GM23248 (cell line): Measurements from ENCODE around the gene ADGRD2.

ENCODE experiments used
- EZH2 ChIP-seq: fragments of 200-600 bp; sonication (generic); IDR thresholded peaks from 2 replicates; pipeline ENCODE4 v1.6.1; 2018; ENCODE audit warnings: antibody characterized with exemption, mild to moderate bottlenecking; ENCODE audit not compliant: insufficient read depth, poor library complexity, severe bottlenecking
- EZH2phosphoT487 ChIP-seq: fragments of 200-600 bp; sonication (generic); IDR thresholded peaks from 2 replicates; pipeline ENCODE4 v1.6.1; 2018; ENCODE audit warnings: antibody characterized with exemption, moderate library complexity, mild to moderate bottlenecking, low read depth; ENCODE audit not compliant: insufficient read depth

DNA sequence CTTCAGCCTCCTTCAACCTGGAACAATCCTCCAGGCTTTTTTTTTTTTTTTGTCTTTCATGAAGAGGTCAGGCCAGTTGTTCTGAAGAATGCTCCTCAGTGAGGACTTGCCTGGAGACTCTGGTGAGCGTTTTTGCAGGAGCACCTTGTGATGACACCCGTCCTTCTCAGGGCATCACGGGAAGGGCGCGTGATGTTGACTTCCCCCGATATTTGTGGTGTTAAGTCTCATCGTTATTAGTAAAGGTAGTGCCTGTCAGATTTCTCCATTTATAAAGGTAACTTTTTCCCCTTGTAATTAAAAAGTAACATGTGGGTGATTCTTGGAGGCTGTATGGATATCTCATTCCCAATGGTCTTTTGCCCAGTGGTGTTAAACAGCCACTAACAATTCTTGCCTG, 23.9 kb upstream of the ADGRD2 start:
- TF ChIP-seq EZH2phosphoT487 (no peak), EZH2 (no peak)
